Measurements from ENCODE around the gene MISP. TPM values are rescaled to one million over a fixed set of nuclear protein-coding genes. Genes with fewer than 3 reads are reported as not detected.
"Not testable (repeated sequence)": the region's sequence is repeated elsewhere in the genome, so short reads cannot be mapped to it uniquely, and the experiment has no call there.

MISP gene, protein sequence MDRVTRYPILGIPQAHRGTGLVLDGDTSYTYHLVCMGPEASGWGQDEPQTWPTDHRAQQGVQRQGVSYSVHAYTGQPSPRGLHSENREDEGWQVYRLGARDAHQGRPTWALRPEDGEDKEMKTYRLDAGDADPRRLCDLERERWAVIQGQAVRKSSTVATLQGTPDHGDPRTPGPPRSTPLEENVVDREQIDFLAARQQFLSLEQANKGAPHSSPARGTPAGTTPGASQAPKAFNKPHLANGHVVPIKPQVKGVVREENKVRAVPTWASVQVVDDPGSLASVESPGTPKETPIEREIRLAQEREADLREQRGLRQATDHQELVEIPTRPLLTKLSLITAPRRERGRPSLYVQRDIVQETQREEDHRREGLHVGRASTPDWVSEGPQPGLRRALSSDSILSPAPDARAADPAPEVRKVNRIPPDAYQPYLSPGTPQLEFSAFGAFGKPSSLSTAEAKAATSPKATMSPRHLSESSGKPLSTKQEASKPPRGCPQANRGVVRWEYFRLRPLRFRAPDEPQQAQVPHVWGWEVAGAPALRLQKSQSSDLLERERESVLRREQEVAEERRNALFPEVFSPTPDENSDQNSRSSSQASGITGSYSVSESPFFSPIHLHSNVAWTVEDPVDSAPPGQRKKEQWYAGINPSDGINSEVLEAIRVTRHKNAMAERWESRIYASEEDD
- 1 to 10 TPM; 6.4 to 7.6 (median 6.5) TPM for polyA plus RNA-seq (ENCODE audit: insufficient read length in 3 of 3)

GRCh38 chr19:750640-751423, at the start of gene MISP:
MISP (plus strand) TSS chr19:751112; CDS start chr19:756947, 5,835 bp downstream.
- no peak for DNase-seq (ENCODE audit: low read depth in 3 of 3, low spot score in 2 of 3)

DNA sequence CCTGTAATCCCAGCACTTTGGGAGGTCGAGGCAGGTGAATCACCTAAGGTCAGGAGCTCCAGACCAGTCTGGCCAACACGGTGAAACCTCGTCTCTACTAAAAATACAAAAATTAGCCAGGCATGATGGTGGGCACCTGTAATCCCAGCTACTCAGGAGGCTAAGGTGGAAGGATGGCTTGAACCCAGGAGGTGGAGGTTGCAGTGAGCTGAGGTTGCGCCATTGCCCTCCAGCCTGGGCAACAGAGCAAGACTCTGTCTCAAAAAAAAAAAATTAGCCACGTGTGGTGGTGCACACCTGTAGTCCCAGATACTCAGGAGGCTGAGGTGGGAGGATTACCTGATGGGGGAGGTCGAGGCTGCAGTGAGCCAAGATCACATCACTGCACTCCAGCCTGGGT, 48.1 kb upstream of the MISP start:
- not testable (repeated sequence) for DNase-seq (ENCODE audit: low read depth in 3 of 3, low spot score in 2 of 3)

DNA sequence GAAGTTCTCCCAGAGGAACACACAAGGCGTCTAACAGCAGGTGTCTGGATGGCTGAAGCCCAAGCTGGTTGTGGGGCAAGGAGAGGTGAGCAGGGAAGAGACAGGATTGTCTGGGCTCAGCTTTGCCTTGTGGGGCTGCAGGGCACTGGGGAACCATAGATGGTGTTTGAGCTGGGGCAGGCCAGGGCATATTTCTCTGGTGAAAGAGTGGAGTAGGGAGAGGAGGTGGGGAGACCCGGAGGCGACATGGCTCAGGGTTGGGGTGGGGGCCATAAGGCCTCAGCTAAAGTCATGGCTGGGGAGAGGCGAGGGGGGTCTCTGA, 47.6 kb upstream of the MISP start:
- no peak for DNase-seq (ENCODE audit: low read depth in 3 of 3, low spot score in 2 of 3)

GRCh38 chr19:703651-704446, 47.1 kb upstream of the MISP start:
- no peak for DNase-seq (ENCODE audit: low read depth in 3 of 3, low spot score in 2 of 3)

- no peak for DNase-seq (ENCODE audit: low read depth in 3 of 3, low spot score in 2 of 3)
These were observed 46.5 kb upstream of the MISP start for GRCh38 chr19:704447-704741.

GRCh38 chr19:708154-709143, 42.5 kb upstream of the MISP start, which contains the start of gene PALM:
PALM (plus strand) TSS chr19:708935; CDS start chr19:709147, 212 bp downstream.
- no peak for DNase-seq (ENCODE audit: low read depth in 3 of 3, low spot score in 2 of 3)

DNA sequence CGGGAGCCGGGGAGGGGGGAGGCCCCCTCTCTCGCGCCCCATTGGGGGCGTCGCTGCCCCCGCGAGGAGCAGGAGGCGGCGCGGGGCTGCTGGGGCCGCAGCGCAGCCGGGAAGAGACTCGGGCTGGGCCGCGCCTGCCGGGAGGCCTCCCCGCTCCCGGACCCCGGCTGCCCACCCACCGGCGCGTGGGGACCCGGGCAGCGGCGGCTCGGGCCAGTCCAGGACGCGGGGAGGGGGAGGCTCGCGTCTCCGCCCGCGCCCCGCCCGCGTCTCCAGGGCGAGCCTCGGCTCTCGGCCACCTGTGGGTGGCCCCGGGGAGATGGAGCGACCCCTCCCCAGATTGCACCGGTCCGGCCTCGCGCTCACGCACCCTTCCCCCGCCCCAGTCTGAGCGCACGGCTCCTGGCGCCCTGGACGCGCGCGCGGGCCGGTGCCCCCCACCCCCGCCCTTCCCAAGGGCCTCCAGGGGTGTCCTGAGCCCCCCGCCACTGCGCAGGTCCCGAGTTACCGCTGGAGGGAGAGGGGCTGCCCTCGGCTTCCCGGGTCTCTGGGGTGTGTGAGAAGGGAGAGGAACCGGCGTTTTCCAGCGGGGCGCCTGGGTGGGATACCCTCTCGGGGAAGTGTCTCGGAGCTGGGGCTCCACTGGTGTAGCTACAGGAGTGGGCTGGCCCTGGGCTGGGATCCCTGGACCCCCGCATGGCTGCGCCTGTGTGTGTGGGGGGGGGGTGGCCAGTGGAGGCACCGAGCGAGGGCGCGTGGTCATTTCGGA, 41.5 kb upstream of the MISP start:
- no peak for DNase-seq (ENCODE audit: low read depth in 3 of 3, low spot score in 2 of 3)

GRCh38 chr19:709965-710571, 40.8 kb upstream of the MISP start:
- no peak for DNase-seq (ENCODE audit: low read depth in 3 of 3, low spot score in 2 of 3)

DNA sequence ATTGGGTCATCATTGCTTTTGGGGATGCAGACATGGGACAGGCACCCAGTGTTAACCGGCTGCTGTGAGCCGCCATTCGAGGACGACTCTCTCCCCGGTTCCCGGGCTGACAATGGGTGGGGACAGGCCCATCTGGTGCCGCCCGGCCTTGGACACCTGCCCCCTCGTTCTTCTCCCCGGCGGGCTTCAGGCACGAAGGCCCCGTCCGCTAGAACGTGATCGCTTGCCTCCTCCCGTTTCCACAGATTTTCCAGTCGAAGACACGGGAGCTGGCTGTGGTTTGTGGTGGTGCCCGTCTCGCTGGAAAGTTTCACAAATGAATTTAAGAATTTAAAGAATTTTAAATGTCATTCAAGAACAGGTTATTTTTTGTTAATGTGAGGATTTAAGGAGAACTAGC, 40.1 kb upstream of the MISP start:
- DNase-seq (ENCODE audit: low read depth in 3 of 3, low spot score in 2 of 3): no peak

- DNase-seq (ENCODE audit: low read depth in 3 of 3, low spot score in 2 of 3): no peak
These were observed 39.7 kb upstream of the MISP start for GRCh38 chr19:711254-711653.

GRCh38 chr19:715347-715746, 35.6 kb upstream of the MISP start:
- DNase-seq (ENCODE audit: low read depth in 3 of 3, low spot score in 2 of 3): no peak

GRCh38 chr19:718251-718951, 32.5 kb upstream of the MISP start:
- DNase-seq (ENCODE audit: low read depth in 3 of 3, low spot score in 2 of 3): no peak

- DNase-seq (ENCODE audit: low read depth in 3 of 3, low spot score in 2 of 3): no peak
These were observed 31.9 kb upstream of the MISP start for GRCh38 chr19:718991-719512.

- no peak for DNase-seq (ENCODE audit: low read depth in 3 of 3, low spot score in 2 of 3)
These were observed 31.1 kb upstream of the MISP start for GRCh38 chr19:719636-720344.

GRCh38 chr19:720345-721160, 30.4 kb upstream of the MISP start:
- no peak for DNase-seq (ENCODE audit: low read depth in 3 of 3, low spot score in 2 of 3)

DNA sequence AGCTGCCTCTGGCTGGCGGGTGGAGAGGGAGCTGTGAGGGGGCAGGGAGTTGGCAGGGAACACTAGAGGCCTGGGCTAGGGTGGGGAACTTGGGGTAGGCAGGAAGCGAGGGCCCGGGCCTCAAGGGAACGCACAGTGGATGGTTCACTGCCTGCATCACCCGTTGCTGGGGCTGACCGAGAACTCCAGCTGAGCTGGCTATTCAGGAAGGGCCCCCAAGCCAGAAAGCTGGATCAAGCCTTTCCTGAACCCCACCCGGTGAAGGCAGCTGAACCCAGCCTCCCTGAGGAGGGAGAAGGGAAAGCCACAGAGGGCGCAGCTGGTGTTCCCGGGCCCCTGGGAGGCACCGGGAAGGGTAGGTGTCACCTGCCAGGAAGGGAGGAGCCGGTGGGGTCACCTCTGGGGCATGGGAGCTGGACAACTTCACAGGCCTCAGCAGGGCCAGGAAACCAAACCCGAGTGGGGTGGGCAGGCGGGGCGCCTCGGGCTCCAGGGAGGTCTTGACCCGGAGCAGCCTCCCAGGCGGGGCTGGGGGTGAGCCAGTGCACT, 28.3 kb upstream of the MISP start:
- no peak for DNase-seq (ENCODE audit: low read depth in 3 of 3, low spot score in 2 of 3)

All from right renal cortex interstitium (tissue), 3 donors.